Measurements from ENCODE around the gene KIAA1328. TPM values are rescaled to one million over a fixed set of nuclear protein-coding genes. Genes with fewer than 3 reads are reported as not detected.
"Not testable (repeated sequence)": the region's sequence is repeated elsewhere in the genome, so short reads cannot be mapped to it uniquely, and the experiment has no call there.

The KIAA1328 gene
- total RNA-seq, 2 donors from 2014 or later: 14.4 to 22.7 TPM

DNA sequence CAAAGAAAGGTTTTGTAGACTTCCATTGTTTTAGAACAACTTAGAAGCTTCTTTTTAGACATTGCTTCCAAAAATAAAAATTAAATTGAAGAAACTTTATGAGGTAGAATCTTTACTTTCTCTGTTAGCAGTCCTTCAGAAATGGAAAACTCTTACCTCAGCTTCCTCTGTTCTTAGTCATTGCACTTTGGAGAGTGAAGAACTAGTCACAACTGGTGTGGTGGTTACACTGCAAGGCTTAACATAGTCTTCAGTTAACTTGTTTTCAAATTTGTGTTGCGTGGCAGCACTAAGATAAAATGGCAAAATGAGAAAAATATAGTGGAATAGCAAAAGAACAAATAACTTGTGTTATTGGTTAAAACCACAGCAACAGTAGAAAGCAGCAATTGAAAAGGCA, 332.6 kb downstream of the KIAA1328 start:
- no peaks in the 10 kb centered on the region for H3K36me3 ChIP-seq
- ATAC-seq (ENCODE audit: insufficient number of reproducible peaks, low FRiP score, low read depth) (no peak), DNase-seq (ENCODE audit: low spot score) (no peak)
- no peak overlapping the region for H3K27ac ChIP-seq
- no peaks in the 10 kb centered on the region for H3K27me3 ChIP-seq (replicated peaks; ENCODE audit: insufficient read depth)
- no peak overlapping the region for H3K4me3 ChIP-seq
- H3K4me1 ChIP-seq (ENCODE audit: control insufficient read depth in 1 of 2, low read depth in 2 of 2): peaks cover 9 to 23% of the 10 kb centered on the region in 2 donors
- H3K9me3 ChIP-seq: no peaks in the 10 kb centered on the region
- TF ChIP-seq, protein P1, sequence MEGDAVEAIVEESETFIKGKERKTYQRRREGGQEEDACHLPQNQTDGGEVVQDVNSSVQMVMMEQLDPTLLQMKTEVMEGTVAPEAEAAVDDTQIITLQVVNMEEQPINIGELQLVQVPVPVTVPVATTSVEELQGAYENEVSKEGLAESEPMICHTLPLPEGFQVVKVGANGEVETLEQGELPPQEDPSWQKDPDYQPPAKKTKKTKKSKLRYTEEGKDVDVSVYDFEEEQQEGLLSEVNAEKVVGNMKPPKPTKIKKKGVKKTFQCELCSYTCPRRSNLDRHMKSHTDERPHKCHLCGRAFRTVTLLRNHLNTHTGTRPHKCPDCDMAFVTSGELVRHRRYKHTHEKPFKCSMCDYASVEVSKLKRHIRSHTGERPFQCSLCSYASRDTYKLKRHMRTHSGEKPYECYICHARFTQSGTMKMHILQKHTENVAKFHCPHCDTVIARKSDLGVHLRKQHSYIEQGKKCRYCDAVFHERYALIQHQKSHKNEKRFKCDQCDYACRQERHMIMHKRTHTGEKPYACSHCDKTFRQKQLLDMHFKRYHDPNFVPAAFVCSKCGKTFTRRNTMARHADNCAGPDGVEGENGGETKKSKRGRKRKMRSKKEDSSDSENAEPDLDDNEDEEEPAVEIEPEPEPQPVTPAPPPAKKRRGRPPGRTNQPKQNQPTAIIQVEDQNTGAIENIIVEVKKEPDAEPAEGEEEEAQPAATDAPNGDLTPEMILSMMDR (IDR thresholded peaks at IDR 0.05): no peak

DNA sequence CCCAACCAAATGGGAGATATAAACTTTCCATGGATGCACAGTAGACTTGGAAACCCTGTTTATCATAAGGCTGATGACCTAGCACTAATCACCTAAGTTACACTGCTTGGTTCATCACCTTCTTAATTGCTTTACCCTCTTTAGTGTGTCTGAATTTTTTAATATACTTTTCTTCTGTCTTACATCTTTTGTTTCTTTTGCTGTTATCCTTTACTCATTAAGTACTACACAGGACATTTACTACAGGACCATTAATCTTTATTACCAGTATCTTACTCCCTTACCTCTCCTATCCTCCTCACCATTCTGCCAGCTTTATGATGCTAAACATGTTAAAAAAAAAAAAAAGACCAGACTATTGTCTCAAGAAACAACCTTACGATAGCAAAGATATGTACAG, 333.6 kb downstream of the KIAA1328 start:
- TF ChIP-seq, protein P1 (IDR thresholded peaks at IDR 0.05): no peak
- Histone ChIP-seq H3K36me3 (no peaks in the 10 kb centered on the region), H3K4me1 (ENCODE audit: control insufficient read depth in 1 of 2, low read depth in 2 of 2) (peaks cover 9 to 23% of the 10 kb centered on the region in 2 donors), H3K27me3 (replicated peaks; ENCODE audit: insufficient read depth) (no peaks in the 10 kb centered on the region), H3K9me3 (no peaks in the 10 kb centered on the region), H3K4me3 (no peak overlapping the region), H3K27ac (no peak overlapping the region)
- DNase-seq (ENCODE audit: low spot score): no peak
- no peak for ATAC-seq (ENCODE audit: insufficient number of reproducible peaks, low FRiP score, low read depth)

DNA sequence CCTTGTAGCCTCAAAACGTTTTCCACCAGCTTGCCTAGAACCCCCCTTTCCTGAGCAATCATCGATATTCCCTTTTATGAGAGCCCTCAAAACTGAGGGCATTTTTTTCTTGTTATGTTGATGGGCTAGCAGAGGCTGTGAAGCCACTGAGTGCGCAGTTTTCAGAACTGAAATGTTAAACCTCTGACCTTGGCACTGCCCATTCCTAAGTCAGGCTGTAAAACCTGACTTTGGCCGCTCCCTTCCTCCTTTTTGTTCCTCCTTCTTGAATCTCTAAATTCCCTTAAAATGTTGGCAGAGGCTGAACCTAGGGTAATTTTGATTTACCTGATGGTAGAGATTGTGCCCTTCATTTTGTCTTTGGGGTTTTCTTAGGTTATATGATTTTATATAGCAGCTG, 334.2 kb downstream of the KIAA1328 start:
- H3K4me3 ChIP-seq: no peak overlapping the region
- DNase-seq (ENCODE audit: low spot score) (no peak), ATAC-seq (ENCODE audit: insufficient number of reproducible peaks, low FRiP score, low read depth) (no peak)
- H3K27ac ChIP-seq: no peak overlapping the region
- TF ChIP-seq, protein P1 (IDR thresholded peaks at IDR 0.05): no peak
- peaks cover 9 to 23% of the 10 kb centered on the region in 2 donors for H3K4me1 ChIP-seq (ENCODE audit: control insufficient read depth in 1 of 2, low read depth in 2 of 2)
- no peaks in the 10 kb centered on the region for H3K27me3 ChIP-seq (replicated peaks; ENCODE audit: insufficient read depth)
- H3K9me3 ChIP-seq: no peaks in the 10 kb centered on the region
- no peaks in the 10 kb centered on the region for H3K36me3 ChIP-seq

DNA sequence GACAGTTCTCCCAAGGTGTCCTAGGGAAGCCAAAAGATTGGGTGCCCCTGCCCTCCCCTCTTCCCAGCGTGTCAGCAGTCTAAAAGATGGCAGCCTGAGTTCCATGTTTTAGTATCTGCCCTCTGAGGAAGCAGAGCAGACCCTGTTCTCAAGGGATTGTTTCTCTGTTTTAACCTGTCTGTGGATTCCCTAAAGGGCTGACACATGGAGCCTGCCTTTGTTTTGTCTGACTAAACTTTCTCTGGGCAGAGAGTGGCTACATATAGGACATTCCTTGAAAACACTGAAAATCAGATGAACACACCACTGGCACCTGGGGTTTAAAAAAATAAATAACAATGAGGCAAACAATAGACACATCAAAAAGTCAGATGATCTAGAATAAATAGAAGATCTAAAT, 337.6 kb downstream of the KIAA1328 start:
- Histone ChIP-seq H3K9me3 (no peaks in the 10 kb centered on the region), H3K27me3 (replicated peaks; ENCODE audit: insufficient read depth) (no peaks in the 10 kb centered on the region), H3K36me3 (no peaks in the 10 kb centered on the region)

DNA sequence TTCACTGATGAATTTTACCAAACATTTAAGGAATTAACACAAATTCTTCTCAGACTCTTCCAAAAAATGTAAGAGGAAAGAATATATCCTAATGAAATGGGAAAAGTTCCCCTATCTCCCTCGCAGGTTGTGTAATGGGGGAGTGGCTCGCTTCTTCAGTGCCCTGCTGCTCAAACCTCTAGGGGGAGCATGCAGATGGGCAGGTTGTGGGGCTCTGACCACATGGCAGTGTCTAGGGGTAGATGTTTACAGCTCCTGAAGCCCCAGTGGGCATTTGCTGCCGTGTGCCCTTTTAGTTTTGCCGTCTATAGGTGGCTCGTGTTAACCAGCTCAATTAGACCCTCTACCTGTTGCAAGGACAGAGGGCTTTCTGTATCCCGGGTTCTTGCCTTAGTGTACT, 338.0 kb downstream of the KIAA1328 start:
- not testable (repeated sequence) for DNase-seq (ENCODE audit: low spot score)

More for the DNA sequence above, 337.6 kb downstream of the KIAA1328 start:
- TF ChIP-seq, protein P1 (IDR thresholded peaks at IDR 0.05): no peak
- DNase-seq (ENCODE audit: low spot score): no peak
- no peaks in the 10 kb centered on the region for H3K4me1 ChIP-seq (ENCODE audit: control insufficient read depth in 1 of 2, low read depth in 2 of 2)
- H3K27ac ChIP-seq: no peak overlapping the region
- ATAC-seq (ENCODE audit: insufficient number of reproducible peaks, low FRiP score, low read depth): no peak
- no peak overlapping the region for H3K4me3 ChIP-seq

DNA sequence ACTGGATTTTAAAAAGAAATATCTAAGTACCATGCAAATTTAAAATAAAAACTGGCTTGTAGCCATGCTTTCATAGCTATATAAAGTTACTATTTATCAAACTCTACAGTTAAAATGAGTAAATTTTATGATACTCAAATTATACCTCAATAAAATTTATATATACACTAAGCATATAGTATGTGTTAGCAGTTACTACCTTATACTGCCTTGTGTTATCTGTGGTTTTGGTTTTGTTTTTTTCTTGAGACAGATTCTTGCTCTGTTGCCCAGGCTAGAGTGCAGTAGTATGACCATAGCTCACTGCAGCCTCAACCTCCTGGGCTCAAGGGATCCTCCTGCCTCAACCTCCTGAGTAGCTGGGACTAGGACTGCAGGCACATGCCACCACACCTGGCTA, 342.1 kb downstream of the KIAA1328 start:
- Histone ChIP-seq H3K4me3 (no peak overlapping the region), H3K36me3 (peaks cover 3% of the 10 kb centered on the region), H3K9me3 (no peaks in the 10 kb centered on the region), H3K27me3 (replicated peaks; ENCODE audit: insufficient read depth) (no peaks in the 10 kb centered on the region), H3K4me1 (ENCODE audit: control insufficient read depth in 1 of 2, low read depth in 2 of 2) (no peaks in the 10 kb centered on the region), H3K27ac (no peak overlapping the region)
- TF ChIP-seq, protein P1 (IDR thresholded peaks at IDR 0.05): no peak
- no peak for ATAC-seq (ENCODE audit: insufficient number of reproducible peaks, low FRiP score, low read depth)
- no peak for DNase-seq (ENCODE audit: low spot score)

More for the DNA sequence above, 338.0 kb downstream of the KIAA1328 start:
- H3K4me1 ChIP-seq (ENCODE audit: control insufficient read depth in 1 of 2, low read depth in 2 of 2); H3K9me3 ChIP-seq; H3K27ac ChIP-seq; H3K36me3 ChIP-seq; H3K4me3 ChIP-seq; H3K27me3 ChIP-seq (replicated peaks; ENCODE audit: insufficient read depth); ATAC-seq (ENCODE audit: insufficient number of reproducible peaks, low FRiP score, low read depth): not testable (repeated sequence)
